ENCODE results near the gene FRMD4A. TPM values are rescaled to one million over a fixed set of nuclear protein-coding genes. Genes with fewer than 3 reads are reported as not detected.

Gene FRMD4A
- total RNA-seq, 1 experiment from 2014 or later, result 17.1 TPM

GRCh38 chr10:14032406-14032998, 298.2 kb downstream of the FRMD4A start:
- Histone ChIP-seq H3K27me3 (no peaks in the 10 kb centered on the region), H3K4me3 (no peak overlapping the region), H3K9me3 (replicated peaks) (no peaks in the 10 kb centered on the region), H3K36me3 (no peaks in the 10 kb centered on the region), H3K27ac (no peak overlapping the region), H3K4me1 (no peaks in the 10 kb centered on the region)
- DNase-seq, result peak in 1 of 2 experiments; percentile 12

GRCh38 chr10:14026325-14026724, 304.4 kb downstream of the FRMD4A start:
- DNase-seq, result no peak
- Histone ChIP-seq H3K36me3 (no peaks in the 10 kb centered on the region), H3K4me1 (no peaks in the 10 kb centered on the region; the same call in 1 of the 2 replicates), H3K4me3 (no peak overlapping the region), H3K9me3 (replicated peaks) (no peaks in the 10 kb centered on the region), H3K27me3 (no peaks in the 10 kb centered on the region), H3K27ac (no peak overlapping the region)

- no peaks in the 10 kb centered on the region for H3K27me3 ChIP-seq
- H3K4me1 ChIP-seq, result no peaks in the 10 kb centered on the region; the same call in 1 of the 2 replicates
- no peaks in the 10 kb centered on the region for H3K36me3 ChIP-seq
- no peak for DNase-seq
- no peak overlapping the region for H3K27ac ChIP-seq
- H3K9me3 ChIP-seq (replicated peaks), result no peaks in the 10 kb centered on the region
- no peak overlapping the region for H3K4me3 ChIP-seq
Observed at GRCh38 chr10:14025283-14026189, 305.2 kb downstream of the FRMD4A start.

GRCh38 chr10:14024329-14025202, 306.2 kb downstream of the FRMD4A start:
- H3K4me1 ChIP-seq, result no peaks in the 10 kb centered on the region; the same call in 1 of the 2 replicates
- no peak overlapping the region for H3K27ac ChIP-seq
- H3K27me3 ChIP-seq, result no peaks in the 10 kb centered on the region
- DNase-seq, result no peak
- no peaks in the 10 kb centered on the region for H3K9me3 ChIP-seq (replicated peaks)
- H3K36me3 ChIP-seq, result no peaks in the 10 kb centered on the region
- H3K4me3 ChIP-seq, result no peak overlapping the region

GRCh38 chr10:14023673-14024328, 306.9 kb downstream of the FRMD4A start:
- Histone ChIP-seq H3K27me3 (no peaks in the 10 kb centered on the region), H3K36me3 (no peaks in the 10 kb centered on the region), H3K4me1 (no peaks in the 10 kb centered on the region; the same call in 1 of the 2 replicates), H3K4me3 (peak overlapping the region; percentile 35), H3K9me3 (replicated peaks) (no peaks in the 10 kb centered on the region; the same call in 1 of the 2 replicates), H3K27ac (no peak overlapping the region)
- peak; percentile 17 to 58 for DNase-seq

GRCh38 chr10:14022954-14023672, 307.6 kb downstream of the FRMD4A start:
- H3K4me3 ChIP-seq, result peak overlapping the region; percentile 35
- no peaks in the 10 kb centered on the region for H3K36me3 ChIP-seq
- no peaks in the 10 kb centered on the region for H3K27me3 ChIP-seq
- H3K27ac ChIP-seq, result no peak overlapping the region
- no peaks in the 10 kb centered on the region; the same call in 1 of the 2 replicates for H3K9me3 ChIP-seq (replicated peaks)
- H3K4me1 ChIP-seq, result no peaks in the 10 kb centered on the region; the same call in 1 of the 2 replicates
- DNase-seq, result peak; percentile 14 to 37

GRCh38 chr10:14022052-14022451, 308.7 kb downstream of the FRMD4A start:
- Histone ChIP-seq H3K4me1 (peaks cover under 1% of the 10 kb centered on the region; the same call in 1 of the 2 replicates), H3K27me3 (no peaks in the 10 kb centered on the region), H3K4me3 (no peak overlapping the region), H3K9me3 (replicated peaks) (no peaks in the 10 kb centered on the region; the same call in 1 of the 2 replicates), H3K36me3 (no peaks in the 10 kb centered on the region), H3K27ac (no peak overlapping the region)
- no peak for DNase-seq

- Histone ChIP-seq H3K4me3 (no peak overlapping the region), H3K36me3 (no peaks in the 10 kb centered on the region), H3K4me1 (peaks cover 3% of the 10 kb centered on the region; the same call in 1 of the 2 replicates), H3K9me3 (replicated peaks) (no peaks in the 10 kb centered on the region; the same call in 1 of the 2 replicates), H3K27me3 (no peaks in the 10 kb centered on the region), H3K27ac (no peak overlapping the region)
- no peak for DNase-seq
Observed at GRCh38 chr10:14020037-14020664, 310.6 kb downstream of the FRMD4A start.

- H3K4me1 ChIP-seq, result peaks cover 5% of the 10 kb centered on the region; the same call in 1 of the 2 replicates
- DNase-seq, result peak in 1 of 2 experiments; percentile 27
- no peaks in the 10 kb centered on the region for H3K27me3 ChIP-seq
- no peaks in the 10 kb centered on the region for H3K36me3 ChIP-seq
- H3K27ac ChIP-seq, result no peak overlapping the region
- H3K9me3 ChIP-seq (replicated peaks), result no peaks in the 10 kb centered on the region; the same call in 1 of the 2 replicates
- no peak overlapping the region for H3K4me3 ChIP-seq
Observed at GRCh38 chr10:14017467-14017866, 313.3 kb downstream of the FRMD4A start.

GRCh38 chr10:14016931-14017333, 313.8 kb downstream of the FRMD4A start:
- no peaks in the 10 kb centered on the region for H3K27me3 ChIP-seq
- DNase-seq, result no peak
- no peaks in the 10 kb centered on the region; the same call in 1 of the 2 replicates for H3K9me3 ChIP-seq (replicated peaks)
- H3K4me3 ChIP-seq, result no peak overlapping the region
- H3K4me1 ChIP-seq, result peaks cover 5% of the 10 kb centered on the region; the same call in 1 of the 2 replicates
- H3K36me3 ChIP-seq, result no peaks in the 10 kb centered on the region
- no peak overlapping the region for H3K27ac ChIP-seq

- Histone ChIP-seq H3K27me3 (no peaks in the 10 kb centered on the region), H3K9me3 (replicated peaks) (no peaks in the 10 kb centered on the region; the same call in 1 of the 2 replicates), H3K4me1 (peaks cover 5% of the 10 kb centered on the region; the same call in 1 of the 2 replicates), H3K27ac (no peak overlapping the region), H3K4me3 (no peak overlapping the region), H3K36me3 (no peaks in the 10 kb centered on the region)
- no peak for DNase-seq
Observed at GRCh38 chr10:14016011-14016536, 314.6 kb downstream of the FRMD4A start.

GRCh38 chr10:14014423-14014822, 316.3 kb downstream of the FRMD4A start:
- DNase-seq, result peak in 1 of 2 experiments; percentile 40
- Histone ChIP-seq H3K9me3 (replicated peaks) (no peaks in the 10 kb centered on the region; the same call in 1 of the 2 replicates), H3K4me3 (no peak overlapping the region), H3K36me3 (no peaks in the 10 kb centered on the region), H3K4me1 (peaks cover 10% of the 10 kb centered on the region; the same call in 1 of the 2 replicates), H3K27me3 (no peaks in the 10 kb centered on the region), H3K27ac (no peak overlapping the region)
